Heart left ventricle (tissue), 13 donors: ENCODE results near the gene TNFRSF13B.

ENCODE experiments used
- CTCF ChIP-seq, 12 donors: fragments of 200-600 bp; sonication (generic) in 4 of 12; IDR thresholded peaks; one replicate each; pipeline versions ENCODE4 v1.5.0 to v1.8.0; 2018 to 2022; ENCODE audit warnings: antibody characterized with exemption in 12 of 12, mild to moderate bottlenecking in 5 of 12
- POLR2A ChIP-seq, 2 donors: fragments of 450-650 bp; IDR thresholded peaks; one replicate each; pipeline ENCODE4 v1.6.1; 2017; ENCODE audit warnings: antibody characterized with exemption in 2 of 2, mild to moderate bottlenecking in 2 of 2, moderate library complexity in 2 of 2
- donor health status: ischemic (EF 13 %, LVEDD 7.1; RV severe dilation, severe dysfunction).
- donor health status: DM: no; HTN: yes; CAD: no.
- donor health status: DM: no; HTN: no; CAD: no.
- donor health status: ischemic (EF 25% LVEDD 6.9; RV normal size, moderate dysfunction).
- donor health status: ischemic (EF 25% LVEDD 5.7; RV mildly dilated, moderate dysfunction).
- donor health status: ischemic (EF 35%, LVEDD 5.7; RV mildly dilated, moderate dysfunction).
- donor health status: nonischemic (EF 11% LVEDD 7.7; RV severe dilation, severe dysfunction).
- donor health status: DM: yes; HTN: yes; CAD: no.
- donor health status: PGD.
- donor health status: ischemic (EF 29% LVEDD 5.4; RV normal size, mild dysfunction).
- donor health status: nonischemic (EF 23%, LVEDD 6.1; RV moderate dilation, normal function).

- TF ChIP-seq POLR2A (IDR thresholded peaks at IDR 0.05) (no peak), CTCF (IDR thresholded peaks at IDR 0.05) (no peak)
Observed at GRCh38 chr17:16912021-16912962, 59.6 kb downstream of the TNFRSF13B start.
